Esophagus muscularis mucosa (tissue), 4 donors: ENCODE results near the gene PKD1L1. TPM values are rescaled to one million over a fixed set of nuclear protein-coding genes. Genes with fewer than 3 reads are reported as not detected.

ENCODE experiments used
- DNase-seq: peaks from one replicate; pipeline ENCODE4 v3.0.0-alpha.2; 2017; ENCODE audit errors: extremely low spot score
- H3K27ac ChIP-seq, 4 donors: fragments of 200-600 bp; sonication (generic); replicated peaks in 1 of 4; 1 replicate in 3 of 4; 2 replicates in 1 of 4; pipeline ENCODE4 v1.5.1; 2016 to 2019; ENCODE audit warnings: mild to moderate bottlenecking in 1 of 4
- H3K27me3 ChIP-seq, 4 donors: fragments of 200-600 bp; sonication (generic); one replicate each; pipeline versions ENCODE4 v1.5.1 to v1.6.0; 2016 to 2019
- H3K36me3 ChIP-seq, 4 donors: fragments of 200-600 bp; sonication (generic); one replicate each; pipeline ENCODE4 v1.5.1; 2016 to 2019
- H3K4me1 ChIP-seq, 4 donors: fragments of 200-600 bp; sonication (generic); one replicate each; pipeline ENCODE4 v1.5.1; 2016 to 2019
- H3K4me3 ChIP-seq, 4 donors: fragments of 200-600 bp; sonication (generic); 1 replicate in 2 of 4; 2 replicates in 2 of 4; pipeline ENCODE4 v1.5.1; 2016 to 2019; ENCODE audit warnings: mild to moderate bottlenecking in 4 of 4, moderate library complexity in 1 of 4
- H3K9me3 ChIP-seq, 4 donors: fragments of 200-600 bp; sonication (generic); 1 replicate in 3 of 4; 2 replicates in 1 of 4; pipeline ENCODE4 v1.5.1; 2016 to 2019
- CTCF ChIP-seq, 3 experiments: fragments of 200-600 bp in 2 of 3; fragments of 450-650 bp in 1 of 3; sonication (generic) in 2 of 3; IDR thresholded peaks; one replicate each; pipeline ENCODE4 v1.5.1; 2017 to 2019; ENCODE audit warnings: antibody characterized with exemption in 3 of 3, mild to moderate bottlenecking in 2 of 3, moderate library complexity in 1 of 3
- EP300 ChIP-seq: sonication (generic); formaldehyde crosslinking; IDR thresholded peaks from one replicate; pipeline ENCODE4 v1.6.1; 2017; ENCODE audit warnings: antibody characterized with exemption
- POLR2A ChIP-seq: fragments of 450-650 bp; IDR thresholded peaks from one replicate; pipeline ENCODE4 v1.6.1; 2017; ENCODE audit warnings: antibody characterized with exemption, moderate library complexity, mild to moderate bottlenecking, low read depth
- POLR2AphosphoS5 ChIP-seq, 2 donors: sonication (generic); formaldehyde crosslinking; IDR thresholded peaks; one replicate each; pipeline ENCODE4 v1.6.1; 2017; ENCODE audit warnings: antibody characterized with exemption in 2 of 2
- WGBS: methylation state at CpG from one replicate; pipeline ENCODE4 v1.1.5; 2018; 5-methylcytosine and 5-hydroxymethylcytosine counted together
- intact Hi-C: fragments of 100-400 bp; cut with DNase I; formaldehyde crosslinking; loops from one replicate; pipeline ENCODE4 v1.15.1; 2023
- total RNA-seq, 4 donors: library from RNA; depleted of rRNA; stranded (reverse); fragments of >200 nt; gene quantifications; one replicate each; pipeline versions ENCODE4 v1.1.0 to v1.2.1, GENCODE V29; 2016

PKD1L1 gene
- total RNA-seq = 1 to 10 TPM in 1 of 4 donors, under 1 TPM in 3; 0.50 to 1.7 (median 0.73) TPM

GRCh38 chr7:47948141-47948790 lies at the start of gene PKD1L1:
TSS of gene PKD1L1 (minus strand) at chr7:47948466. CDS start at chr7:47948440, 26 bp downstream.
- TF ChIP-seq CTCF (IDR thresholded peaks at IDR 0.05) = no peak
- TF ChIP-seq POLR2A = no peak
- TF ChIP-seq POLR2AphosphoS5 (IDR thresholded peaks at IDR 0.05) = no peak
- TF ChIP-seq EP300 = no peak
- intact Hi-C loops = no loop called here
- H3K4me3 ChIP-seq = no peak within 1 kb of the TSS
- H3K9me3 ChIP-seq = no peaks in the 10 kb centered on the region
- no peak for DNase-seq
- peak within 1 kb of the TSS in 3 of 4 donors; percentile 40 to 71 (median 50) for H3K27ac ChIP-seq
- WGBS = 74% methylated on average over 7 of the region's 7 CpGs
- H3K36me3 ChIP-seq = no peaks in the 10 kb centered on the region
- peaks cover 0 to 23% (median 5%) of the 10 kb centered on the region in 4 donors for H3K4me1 ChIP-seq
- H3K27me3 ChIP-seq = no peaks in the 10 kb centered on the region

- 81% methylated on average over 3 of the region's 3 CpGs for WGBS
- peak overlapping the region in 3 of 4 donors; percentile 52 to 56 (median 55) for H3K4me3 ChIP-seq
- no peak for TF ChIP-seq CTCF (IDR thresholded peaks at IDR 0.05)
- TF ChIP-seq POLR2AphosphoS5 (IDR thresholded peaks at IDR 0.05) = no peak
- no peak for TF ChIP-seq EP300
- no peaks in the 10 kb centered on the region for H3K9me3 ChIP-seq
- intact Hi-C loops = no loop called here
- peaks cover 0 to 16% (median 9%) of the 10 kb centered on the region in 4 donors for H3K4me1 ChIP-seq
- no peaks in the 10 kb centered on the region for H3K36me3 ChIP-seq
- H3K27me3 ChIP-seq = no peaks in the 10 kb centered on the region
- DNase-seq = no peak
- H3K27ac ChIP-seq = peak overlapping the region in 3 of 4 donors; percentile 30 to 60 (median 59)
These were observed 44.2 kb upstream of the PKD1L1 start for GRCh38 chr7:47992446-47992845.

- peak; percentile 98 for DNase-seq
- Histone ChIP-seq H3K27me3 (no peaks in the 10 kb centered on the region), H3K27ac (peak overlapping the region; percentile 29 to 60 (median 44)), H3K4me1 (peaks cover 0 to 16% (median 9%) of the 10 kb centered on the region in 4 donors), H3K36me3 (no peaks in the 10 kb centered on the region), H3K4me3 (peak overlapping the region; percentile 52 to 63 (median 56)), H3K9me3 (no peaks in the 10 kb centered on the region)
- 5% methylated on average over 26 of the region's 26 CpGs for WGBS
- TF ChIP-seq POLR2A (no peak), POLR2AphosphoS5 (IDR thresholded peaks at IDR 0.05) (peak in 1 of 2 donors; percentile 42), CTCF (IDR thresholded peaks at IDR 0.05) (peak; percentile 44 to 60 (median 55)), EP300 (no peak)
- intact Hi-C loops = loop anchor here (2.0 kb wide), 1 partner anchor 119 kb away; no protein-coding TSS in a partner anchor
These were observed 43.6 kb upstream of the PKD1L1 start for GRCh38 chr7:47991741-47992311.

- intact Hi-C loops = loop anchor here (2.0 kb wide), 1 partner anchor 120 kb away; no protein-coding TSS in a partner anchor
- DNase-seq = no peak
- H3K27me3 ChIP-seq = no peaks in the 10 kb centered on the region
- peak overlapping the region; percentile 52 to 63 (median 56) for H3K4me3 ChIP-seq
- H3K27ac ChIP-seq = peak overlapping the region in 3 of 4 donors; percentile 30 to 60 (median 59)
- 84% methylated on average over 1 of the region's 1 CpG for WGBS
- H3K4me1 ChIP-seq = peaks cover 0 to 16% (median 9%) of the 10 kb centered on the region in 4 donors
- TF ChIP-seq EP300 (no peak), CTCF (IDR thresholded peaks at IDR 0.05) (no peak), POLR2A (no peak), POLR2AphosphoS5 (IDR thresholded peaks at IDR 0.05) (no peak)
- no peaks in the 10 kb centered on the region for H3K9me3 ChIP-seq
- H3K36me3 ChIP-seq = no peaks in the 10 kb centered on the region
These were observed 43.0 kb upstream of the PKD1L1 start for GRCh38 chr7:47991270-47991669.
